A172 (cell line): ENCODE results near the gene IMPA2. TPM values are rescaled to one million over a fixed set of nuclear protein-coding genes. Genes with fewer than 3 reads are reported as not detected.
"Not testable (repeated sequence)": the region's sequence is repeated elsewhere in the genome, so short reads cannot be mapped to it uniquely, and the experiment has no call there.

Experiments
- DNase-seq: peaks from one replicate; pipeline ENCODE4 v3.0.0-alpha.2; 2015; ENCODE audit warnings: low spot score
- total RNA-seq: library from RNA; depleted of rRNA; stranded (reverse); fragments of >200 nt; shearing (Covaris generic); gene quantifications from 2 replicates; pipeline ENCODE4 v1.2.3, GENCODE V29; 2014

The IMPA2 gene
- total RNA-seq, 1 experiment from 2014 or later, result 12.9 TPM

- DNase-seq, result no peak
Measured at GRCh38 chr18:11962597-11962996, 18.7 kb upstream of the IMPA2 start.

DNA sequence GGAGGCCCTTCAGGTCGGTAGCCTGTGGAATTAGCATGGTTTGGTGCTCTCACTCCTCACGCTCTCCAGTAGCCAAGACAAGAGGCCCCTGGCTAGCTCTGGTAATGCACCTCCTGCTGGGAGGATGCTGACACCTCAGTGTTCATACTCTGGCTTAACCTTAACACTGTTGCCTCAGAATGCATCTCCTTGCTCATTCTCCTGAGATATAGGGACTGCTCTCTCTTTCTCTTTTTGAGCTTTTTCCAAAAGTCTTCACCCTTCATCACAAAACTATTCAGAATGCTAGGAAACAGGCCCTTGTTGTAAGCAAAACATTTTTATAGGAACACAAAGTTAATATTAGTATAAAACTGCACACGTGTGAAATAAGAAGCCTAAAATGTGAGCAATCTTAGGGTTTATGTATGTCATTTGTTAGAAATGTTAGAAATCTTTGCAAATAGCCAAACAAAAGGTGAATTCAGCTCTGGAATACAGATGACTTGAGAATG is 17.3 kb upstream of the IMPA2 start:
- DNase-seq, result no peak

DNA sequence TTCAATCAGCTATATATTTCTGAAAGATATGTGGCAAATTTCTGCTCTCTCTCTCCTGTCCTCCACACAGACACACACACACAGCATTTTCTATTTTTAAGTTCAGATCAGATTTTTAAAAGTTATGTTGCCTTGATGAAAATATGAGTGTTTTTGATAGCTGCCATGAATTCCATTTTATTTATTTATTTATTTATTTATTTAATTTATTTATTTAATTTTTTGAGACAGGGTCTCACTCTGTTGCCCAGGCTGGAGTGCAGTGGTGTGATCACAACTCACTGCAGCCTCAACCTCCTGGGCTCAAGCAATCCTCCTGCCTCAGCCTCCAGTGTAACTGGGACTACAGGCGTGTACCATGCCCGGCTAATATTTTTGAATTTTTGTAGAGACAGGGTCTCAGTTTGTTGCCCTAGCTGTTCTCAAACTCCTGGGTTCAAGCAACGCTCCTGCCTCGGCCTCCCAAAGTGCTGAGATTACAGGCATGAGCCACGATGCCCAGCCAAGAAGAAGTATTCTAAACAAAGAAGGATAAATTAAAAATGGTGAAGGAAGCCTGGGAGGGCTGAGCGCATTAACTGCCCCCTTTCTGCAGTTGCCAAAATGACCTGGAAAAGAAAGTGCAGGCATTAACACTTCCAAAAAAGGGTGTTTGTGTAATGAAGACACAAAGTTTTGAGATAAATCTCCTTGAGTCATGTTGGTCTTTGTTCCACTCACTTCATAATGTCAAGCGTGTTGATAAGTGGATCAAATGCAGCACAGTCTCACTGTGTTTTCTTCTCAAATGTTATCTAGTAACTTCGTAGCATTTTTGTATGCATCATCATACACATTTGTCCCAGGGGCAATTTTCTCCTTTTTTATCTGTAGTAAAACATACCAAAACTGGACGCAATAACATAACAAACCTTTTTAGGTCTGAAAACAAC is 11.1 kb upstream of the IMPA2 start:
- no peak for DNase-seq

GRCh38 chr18:11970836-11971226 is 10.5 kb upstream of the IMPA2 start:
- DNase-seq, result not testable (repeated sequence)

- DNase-seq, result no peak
Measured at GRCh38 chr18:11972371-11973174, 8.7 kb upstream of the IMPA2 start.

GRCh38 chr18:11974741-11975325 is 6.5 kb upstream of the IMPA2 start:
- DNase-seq, result no peak

GRCh38 chr18:11975723-11976122 is 5.6 kb upstream of the IMPA2 start:
- no peak for DNase-seq

DNA sequence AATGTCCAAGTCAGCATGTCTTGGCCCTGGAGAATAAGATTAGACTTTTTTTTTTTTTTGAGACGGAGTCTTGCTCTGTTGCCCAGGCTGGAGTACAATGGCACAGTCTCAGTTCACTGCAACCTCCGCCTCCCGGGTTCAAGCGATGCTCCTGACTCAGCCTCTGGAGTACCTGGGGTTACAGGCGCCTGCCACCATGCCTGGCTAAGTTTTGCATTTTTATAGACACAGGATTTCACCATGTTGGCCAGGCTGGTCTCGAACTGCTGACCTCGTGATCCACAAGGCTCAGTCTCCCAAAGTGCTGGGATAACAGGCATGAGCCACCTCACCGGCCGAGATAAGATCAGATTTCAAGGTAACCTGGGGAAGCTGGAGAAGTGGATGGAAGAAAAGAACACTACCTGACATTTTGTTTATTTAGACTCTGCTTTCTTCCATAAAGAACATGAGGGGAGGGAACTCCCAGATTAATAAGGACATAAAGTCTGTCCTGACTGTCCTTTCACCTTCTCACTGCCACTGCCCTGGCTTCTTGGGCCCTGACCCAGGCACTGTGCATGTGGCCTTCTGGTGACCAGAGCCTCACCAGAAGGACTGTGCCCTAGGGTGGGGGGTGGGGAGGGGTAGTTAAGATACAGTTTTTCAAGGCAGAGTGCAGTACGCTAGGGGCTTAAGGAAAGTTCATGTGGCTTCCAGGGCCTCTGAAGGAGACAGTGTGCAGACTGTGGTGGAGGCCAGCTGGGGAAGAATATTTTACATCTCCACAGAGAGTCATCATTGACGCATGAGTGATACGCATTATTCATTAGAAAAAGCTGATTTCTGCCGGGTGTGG is 4.8 kb upstream of the IMPA2 start:
- DNase-seq, result no peak

DNA sequence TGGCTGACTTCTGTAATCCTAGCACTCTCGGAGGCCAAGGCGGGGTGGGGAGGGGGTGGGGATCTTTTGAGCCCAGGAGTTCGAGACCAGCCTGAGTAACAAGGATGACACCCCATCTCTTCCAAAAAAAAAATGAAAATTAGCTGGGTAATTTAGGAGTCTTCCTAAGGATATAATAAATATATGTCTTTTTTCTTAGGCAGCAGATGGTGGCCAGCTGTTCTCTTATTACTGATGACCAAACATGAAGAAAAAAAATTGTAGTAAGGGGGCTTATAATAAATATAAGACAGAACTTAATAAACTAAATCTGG is 4.2 kb upstream of the IMPA2 start:
- no peak for DNase-seq

DNA sequence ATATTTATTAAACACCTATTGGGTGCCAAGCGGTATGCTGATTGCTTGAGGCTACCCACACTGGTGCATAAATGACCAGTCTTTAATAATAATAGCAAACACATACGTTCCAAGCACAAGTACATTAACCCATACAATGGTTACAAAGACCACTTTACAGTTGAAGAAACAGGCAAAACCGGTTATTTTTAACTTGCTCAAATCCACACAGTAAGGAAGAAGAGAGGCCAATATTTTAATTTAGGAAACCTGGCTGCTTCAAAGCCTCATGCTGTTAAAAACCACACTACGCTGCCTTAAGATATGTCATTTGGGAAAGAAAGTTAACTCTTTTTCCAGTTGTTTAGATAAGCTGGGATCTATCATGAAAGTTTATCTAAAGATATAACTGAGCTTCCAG is 2.4 kb upstream of the IMPA2 start:
- no peak for DNase-seq

GRCh38 chr18:11980163-11980493 is 1.2 kb upstream of the IMPA2 start:
- DNase-seq, result no peak

DNA sequence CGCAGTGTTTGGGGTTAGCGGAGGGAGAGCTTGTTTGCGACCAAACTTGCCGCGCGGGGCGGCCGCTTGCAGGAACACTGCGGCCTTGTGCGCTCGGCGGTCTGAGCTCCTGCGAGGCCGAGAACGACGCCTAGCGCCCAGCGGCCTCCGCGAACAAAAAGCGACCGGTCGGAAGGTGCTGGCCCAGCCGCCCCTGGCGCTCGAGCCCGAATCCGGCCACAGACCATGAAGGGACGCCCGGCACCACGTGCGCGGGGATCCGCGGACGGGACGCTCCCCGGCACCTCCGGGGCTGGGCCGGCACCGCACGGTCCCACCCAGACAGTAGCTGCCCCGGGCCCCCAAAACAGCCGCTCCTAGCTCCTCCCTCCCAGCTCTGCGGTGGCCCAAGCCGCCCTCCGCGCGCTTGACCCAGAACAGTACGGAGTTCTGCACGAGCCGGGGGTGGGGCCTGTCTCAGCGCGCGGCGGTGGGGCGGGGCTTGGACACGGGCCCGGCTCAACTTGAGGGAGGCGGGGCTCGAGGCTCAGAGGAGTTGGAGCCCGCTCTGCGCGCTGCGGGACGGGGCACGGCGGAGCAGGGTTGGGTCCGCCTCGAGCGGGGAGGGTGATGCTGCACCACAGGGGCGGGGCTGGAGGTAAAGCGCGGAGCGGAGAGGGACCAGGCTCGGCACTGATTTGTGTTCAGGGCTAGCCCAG is 664 bp upstream of the IMPA2 start:
- DNase-seq, result peak; percentile 93

DNA sequence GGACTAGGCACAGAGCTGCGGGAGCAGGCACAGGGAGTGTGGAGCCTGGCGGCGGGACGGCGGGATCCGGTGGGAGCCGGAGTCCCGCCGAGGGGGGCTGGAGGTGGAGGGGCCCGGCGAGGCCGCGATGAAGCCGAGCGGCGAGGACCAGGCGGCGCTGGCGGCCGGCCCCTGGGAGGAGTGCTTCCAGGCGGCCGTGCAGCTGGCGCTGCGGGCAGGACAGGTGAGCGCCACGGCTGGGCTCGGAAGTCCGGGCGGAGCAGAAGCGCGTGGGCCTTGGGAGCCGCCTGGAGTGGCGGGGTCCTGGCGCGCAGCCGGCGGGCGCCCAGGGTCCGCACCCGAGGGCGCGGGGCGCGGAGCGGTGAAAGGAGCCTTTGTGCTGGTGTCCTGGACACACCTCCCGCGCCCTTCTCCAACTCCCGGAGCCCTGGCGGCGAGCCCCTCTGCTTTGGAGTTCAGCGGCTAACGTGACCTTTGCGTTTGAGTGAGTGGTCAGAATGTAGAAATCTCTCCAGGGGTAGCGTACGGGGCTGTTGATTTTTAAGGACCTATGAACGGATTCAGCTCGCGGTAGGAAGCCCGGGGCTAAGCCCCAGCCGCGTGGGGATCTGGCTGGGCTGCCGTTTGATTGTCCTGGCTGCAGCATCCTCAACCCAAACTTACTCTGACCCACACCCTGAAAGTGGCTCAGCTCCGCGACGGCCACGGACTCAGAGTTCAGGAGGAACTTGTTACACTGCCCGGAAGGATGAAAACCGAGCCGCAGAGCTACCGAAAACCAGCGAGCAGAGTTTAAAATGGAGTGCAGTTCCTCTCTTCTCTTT is 448 bp downstream of the IMPA2 start:
- no peak for DNase-seq

DNA sequence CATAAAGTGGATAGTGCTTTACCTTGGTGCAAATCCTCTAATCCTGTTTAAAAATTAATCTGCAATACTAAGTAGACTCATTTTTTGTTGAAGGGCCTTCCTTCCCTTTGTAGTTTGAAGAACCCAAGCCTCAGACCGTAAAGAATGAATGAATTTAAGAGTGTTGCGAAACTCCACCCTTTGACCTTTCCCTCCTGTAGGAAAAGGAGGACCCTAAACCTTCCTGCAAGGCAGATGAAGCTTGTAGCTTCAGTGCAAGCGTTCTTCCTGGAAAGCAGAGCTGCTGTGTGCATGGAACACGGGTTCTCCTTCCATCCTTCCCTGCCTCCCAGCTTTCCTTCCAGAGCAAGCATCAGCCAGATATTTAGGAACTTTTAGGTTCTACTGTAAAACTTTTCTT is 1.7 kb downstream of the IMPA2 start:
- DNase-seq, result no peak

DNA sequence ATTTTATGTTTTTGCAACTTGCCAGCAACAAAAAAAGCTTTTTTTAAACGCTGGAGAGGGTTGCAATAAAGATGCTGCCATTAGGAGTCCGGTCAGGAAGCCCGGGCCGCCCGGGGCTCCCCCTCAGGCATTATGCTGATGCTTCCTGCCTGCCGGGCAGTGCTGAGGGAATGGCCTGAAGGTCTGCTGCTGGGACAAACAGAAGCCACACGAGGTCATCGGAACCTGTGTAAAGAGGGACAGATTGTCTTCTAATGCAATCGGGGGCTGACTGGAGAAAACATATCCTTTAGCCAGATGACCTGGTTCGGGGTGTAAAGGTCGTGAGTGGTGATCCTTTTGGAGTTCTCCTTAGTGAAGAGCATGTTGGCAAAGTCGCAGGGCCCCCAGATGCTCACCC is 2.3 kb downstream of the IMPA2 start:
- DNase-seq, result no peak

DNA sequence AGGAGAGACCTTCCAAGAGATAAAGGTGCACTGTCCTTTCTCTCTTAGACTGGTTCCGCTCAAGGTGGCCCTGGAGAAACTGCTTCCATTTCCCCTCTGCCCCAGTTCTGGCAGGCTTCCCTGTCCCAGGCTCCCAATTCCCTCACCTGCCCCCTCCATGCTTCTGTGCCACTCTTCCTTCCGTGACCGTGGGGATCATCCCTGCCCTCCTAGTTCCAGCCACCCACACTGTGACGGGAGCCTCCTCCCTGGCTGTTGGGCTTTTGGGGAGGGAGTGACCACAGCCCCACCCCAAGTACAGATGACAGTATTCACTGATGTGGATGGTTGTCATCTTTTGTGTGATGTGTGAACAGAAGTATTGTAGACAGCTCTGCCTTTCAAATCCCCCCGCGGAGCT is 2.8 kb downstream of the IMPA2 start:
- no peak for DNase-seq

DNA sequence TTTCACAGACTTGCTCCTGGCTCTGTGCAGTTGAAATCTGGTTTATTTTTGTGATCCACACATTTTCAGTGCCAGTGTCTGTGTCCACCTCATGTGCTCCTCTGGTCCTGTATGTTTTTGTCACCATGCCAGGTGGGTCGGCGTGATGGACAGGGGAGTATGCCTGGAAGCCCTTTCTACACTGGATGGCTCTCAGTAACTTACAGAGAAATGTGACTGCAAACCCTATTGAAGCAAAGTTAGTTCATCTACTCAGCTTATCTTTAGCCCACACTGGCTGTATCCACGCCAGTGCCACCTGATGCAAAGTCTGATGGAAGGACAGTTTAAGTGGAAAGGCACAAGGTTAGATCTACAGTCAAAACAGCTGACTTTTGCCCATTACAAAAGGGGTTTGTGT is 4.3 kb downstream of the IMPA2 start:
- no peak for DNase-seq

DNA sequence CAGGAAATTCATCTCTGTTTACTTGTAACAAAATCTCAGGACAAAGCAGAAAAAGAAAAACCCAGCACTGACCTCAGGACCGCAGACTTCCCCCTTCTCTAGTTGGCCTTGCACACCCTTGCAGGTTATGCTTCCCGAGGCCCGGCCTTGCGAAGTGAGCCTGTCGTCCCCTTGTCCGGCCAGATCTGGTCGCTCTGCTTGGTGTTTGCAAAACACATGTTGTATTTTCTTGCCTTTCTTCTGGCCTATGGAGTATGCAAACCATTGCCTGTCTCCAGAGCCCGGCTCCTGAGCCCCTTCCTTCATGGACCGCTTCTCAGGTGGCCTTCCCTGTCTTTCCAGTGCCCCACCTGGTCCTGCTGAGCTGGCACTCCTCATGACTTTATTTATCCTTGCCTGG is 4.8 kb downstream of the IMPA2 start:
- DNase-seq, result no peak

- DNase-seq, result no peak
Measured at GRCh38 chr18:11987527-11987926, 6.2 kb downstream of the IMPA2 start.

- DNase-seq, result no peak
Measured at GRCh38 chr18:11989174-11989573, 7.9 kb downstream of the IMPA2 start.
